HG02885 (cell line): ENCODE data around the gene TSPAN14.

Experiments
- ATAC-seq: cut with Tn5 transposase; IDR thresholded peaks from one replicate; pipeline ENCODE4 v1.9.1; 2021; ENCODE audit warnings: mild to moderate bottlenecking; ENCODE audit not compliant: unreplicated experiment, poor library complexity

TSPAN14 gene

GRCh38 chr10:80500572-80501380, 46.7 kb downstream of the TSPAN14 start:
- peak; percentile 71 for ATAC-seq

- no peak for ATAC-seq
These were observed 47.3 kb downstream of the TSPAN14 start for GRCh38 chr10:80501381-80501912.

- ATAC-seq: no peak
These were observed 47.9 kb downstream of the TSPAN14 start for GRCh38 chr10:80501913-80502521.

GRCh38 chr10:80502621-80503583, 48.8 kb downstream of the TSPAN14 start:
- no peak for ATAC-seq

- no peak for ATAC-seq
These were observed 49.6 kb downstream of the TSPAN14 start for GRCh38 chr10:80503584-80504157.

- no peak for ATAC-seq
These were observed 50.2 kb downstream of the TSPAN14 start for GRCh38 chr10:80504158-80504811.

GRCh38 chr10:80504897-80505465, 50.9 kb downstream of the TSPAN14 start:
- ATAC-seq: no peak

- no peak for ATAC-seq
These were observed 52.1 kb downstream of the TSPAN14 start for GRCh38 chr10:80506189-80506575.

- ATAC-seq: no peak
These were observed 52.9 kb downstream of the TSPAN14 start for GRCh38 chr10:80506836-80507487.

GRCh38 chr10:80509108-80509402, 54.9 kb downstream of the TSPAN14 start:
- ATAC-seq: no peak

GRCh38 chr10:80509403-80510161, 55.5 kb downstream of the TSPAN14 start:
- no peak for ATAC-seq

GRCh38 chr10:80512031-80512526, 58.0 kb downstream of the TSPAN14 start:
- ATAC-seq: no peak

- ATAC-seq: no peak
These were observed 59.0 kb downstream of the TSPAN14 start for GRCh38 chr10:80513106-80513505.

- ATAC-seq: no peak
These were observed 61.4 kb downstream of the TSPAN14 start for GRCh38 chr10:80515511-80515910.

- ATAC-seq: no peak
These were observed 61.8 kb downstream of the TSPAN14 start for GRCh38 chr10:80515941-80516340.

GRCh38 chr10:80516506-80517075, 62.5 kb downstream of the TSPAN14 start:
- ATAC-seq: no peak

- no peak for ATAC-seq
These were observed 63.5 kb downstream of the TSPAN14 start for GRCh38 chr10:80517416-80518142.
